ENCODE data around the gene CTAGE15. TPM values are rescaled to one million over a fixed set of nuclear protein-coding genes. Genes with fewer than 3 reads are reported as not detected.
"Not testable (repeated sequence)": the region's sequence is repeated elsewhere in the genome, so short reads cannot be mapped to it uniquely, and the experiment has no call there.

The CTAGE15 gene
- total RNA-seq, 1 experiment from 2014 or later: 0.13 TPM

DNA sequence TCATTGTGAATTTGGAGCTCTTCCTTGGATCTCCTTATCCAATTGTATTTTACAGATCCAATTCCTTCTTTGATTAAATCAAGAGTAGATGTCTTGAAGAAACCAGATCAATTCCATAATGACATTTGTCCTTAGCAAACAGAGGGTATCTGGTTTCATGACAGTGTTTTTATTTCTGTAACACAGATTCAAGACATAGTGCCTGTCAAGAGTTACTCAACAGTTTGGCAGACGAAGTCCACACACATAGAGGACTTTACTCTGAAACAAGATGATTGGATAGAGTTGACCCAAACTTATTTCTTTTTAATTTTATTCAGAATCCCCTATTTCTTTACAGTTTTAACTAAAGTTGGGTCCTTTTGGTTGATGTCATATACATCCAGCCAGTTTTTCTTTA is 34.5 kb downstream of the CTAGE15 start:
- not testable (repeated sequence) for H3K27me3 ChIP-seq (replicated peaks); H3K4me1 ChIP-seq (replicated peaks); DNase-seq (ENCODE audit: low read depth in 1 of 2, low spot score in 2 of 2); H3K4me3 ChIP-seq; H3K36me3 ChIP-seq; H3K27ac ChIP-seq; H3K9me3 ChIP-seq (replicated peaks)

DNA sequence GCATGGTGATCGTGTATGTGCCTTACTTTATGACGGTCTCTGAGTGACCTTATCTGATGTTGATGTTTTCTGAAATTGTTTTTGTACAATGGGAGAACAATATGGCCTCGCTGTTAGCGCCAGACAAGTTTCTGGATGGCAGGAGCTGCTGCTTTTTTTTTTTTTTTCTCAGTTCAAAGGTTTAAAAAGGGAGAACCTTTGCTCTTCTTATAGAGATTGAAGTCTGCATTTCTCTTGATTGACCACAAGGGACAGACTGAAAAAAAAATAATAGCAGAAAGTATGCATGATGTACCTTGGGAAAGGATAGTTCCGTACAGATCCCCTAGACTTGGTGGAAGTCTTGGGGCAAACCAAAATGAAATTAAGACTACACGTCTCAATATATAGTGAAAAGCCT is 43.9 kb downstream of the CTAGE15 start:
- H3K4me1 ChIP-seq (replicated peaks); DNase-seq (ENCODE audit: low read depth in 1 of 2, low spot score in 2 of 2); H3K9me3 ChIP-seq (replicated peaks); H3K27ac ChIP-seq; H3K4me3 ChIP-seq; H3K36me3 ChIP-seq; H3K27me3 ChIP-seq (replicated peaks): not testable (repeated sequence)

GRCh38 chr7:143617204-143617603 is 45.6 kb downstream of the CTAGE15 start:
- not testable (repeated sequence) for H3K27ac ChIP-seq; H3K4me3 ChIP-seq; DNase-seq (ENCODE audit: low read depth in 1 of 2, low spot score in 2 of 2); H3K36me3 ChIP-seq; H3K4me1 ChIP-seq (replicated peaks); H3K27me3 ChIP-seq (replicated peaks); H3K9me3 ChIP-seq (replicated peaks)

DNA sequence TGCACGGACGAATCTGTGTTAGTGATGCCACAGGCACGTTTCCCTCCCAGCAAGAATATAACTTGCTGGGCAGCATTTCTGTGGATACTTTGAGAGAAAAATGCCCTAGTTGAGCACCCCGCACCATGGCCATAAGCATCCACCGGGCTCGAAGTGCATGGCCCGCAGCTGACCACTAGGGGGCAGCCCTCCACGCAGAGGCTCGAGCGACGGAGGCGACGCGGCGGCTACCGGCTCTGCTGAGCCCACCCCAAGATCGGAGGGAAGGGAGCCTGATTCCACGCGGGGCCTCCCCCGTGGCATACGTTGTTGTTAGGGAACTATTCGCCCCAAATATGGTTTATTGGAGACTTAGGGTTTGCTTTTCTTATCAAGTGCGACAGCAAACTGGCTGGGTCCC is 48.5 kb downstream of the CTAGE15 start:
- H3K4me3 ChIP-seq; H3K36me3 ChIP-seq; H3K4me1 ChIP-seq (replicated peaks); H3K27ac ChIP-seq; H3K27me3 ChIP-seq (replicated peaks); H3K9me3 ChIP-seq (replicated peaks): not testable (repeated sequence)
- DNase-seq (ENCODE audit: low read depth in 1 of 2, low spot score in 2 of 2): peak in 1 of 2 experiments; percentile 71

DNA sequence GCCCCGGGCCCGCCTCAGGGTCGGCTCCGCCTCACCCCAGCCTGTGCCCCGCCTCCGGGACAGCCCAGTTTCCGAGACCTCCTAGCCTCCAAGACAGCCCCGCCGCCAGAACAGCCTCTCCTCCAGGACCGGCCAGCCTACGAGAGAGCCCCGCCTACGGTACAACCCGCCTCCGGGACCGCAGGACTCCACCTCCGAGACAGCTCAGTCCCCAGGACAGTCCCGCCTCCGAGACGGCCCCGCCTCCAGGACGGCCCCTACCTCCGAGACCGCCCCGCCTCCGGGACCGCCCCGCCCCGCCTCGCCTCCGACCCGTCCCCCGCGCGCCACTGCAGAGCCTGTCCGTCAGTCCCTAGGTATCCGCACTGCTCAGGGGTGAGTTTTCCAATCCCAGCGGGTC is 49.0 kb downstream of the CTAGE15 start, which contains the start of gene TCAF2:
TSS of gene TCAF2 (plus strand) at position 329 of the 400 bp plus-strand sequence.
- peak in 1 of 2 experiments; percentile 87 for DNase-seq (ENCODE audit: low read depth in 1 of 2, low spot score in 2 of 2)
- H3K9me3 ChIP-seq (replicated peaks); H3K27ac ChIP-seq; H3K27me3 ChIP-seq (replicated peaks); H3K4me1 ChIP-seq (replicated peaks); H3K4me3 ChIP-seq; H3K36me3 ChIP-seq: not testable (repeated sequence)

- H3K4me1 ChIP-seq (replicated peaks); H3K9me3 ChIP-seq (replicated peaks); DNase-seq (ENCODE audit: low read depth in 1 of 2, low spot score in 2 of 2); H3K4me3 ChIP-seq; H3K27me3 ChIP-seq (replicated peaks); H3K27ac ChIP-seq; H3K36me3 ChIP-seq: not testable (repeated sequence)
These were observed 49.6 kb downstream of the CTAGE15 start for GRCh38 chr7:143621175-143621574.

- not testable (repeated sequence) for H3K36me3 ChIP-seq; H3K4me3 ChIP-seq; H3K27me3 ChIP-seq (replicated peaks); H3K27ac ChIP-seq; H3K9me3 ChIP-seq (replicated peaks); H3K4me1 ChIP-seq (replicated peaks); DNase-seq (ENCODE audit: low read depth in 1 of 2, low spot score in 2 of 2)
These were observed 50.5 kb downstream of the CTAGE15 start for GRCh38 chr7:143622130-143622529.

Other genes with a start within 250 kb of the CTAGE15 start
- gene FAM131B, start 209.1 kb upstream of the CTAGE15 start, total RNA-seq (2014; rRNA removed; shearing (Covaris generic)): 0.16 and 0.41 TPM in 2 replicates
- 68.7 and 86.5 TPM in 2 replicates for gene ZYX, start 190.5 kb upstream of the CTAGE15 start, total RNA-seq (2014; rRNA removed; shearing (Covaris generic))
- not detected in 2 replicates for gene EPHA1, start 162.9 kb upstream of the CTAGE15 start, total RNA-seq (2014; rRNA removed; shearing (Covaris generic))
- gene TAS2R60, start 128.3 kb upstream of the CTAGE15 start, total RNA-seq (2014; rRNA removed; shearing (Covaris generic)): not detected in 2 replicates
- gene TAS2R41, start 93.9 kb upstream of the CTAGE15 start, total RNA-seq (2014; rRNA removed; shearing (Covaris generic)): not detected in 2 replicates
- gene TCAF2, start 49.2 kb downstream of the CTAGE15 start, total RNA-seq (2014; rRNA removed; shearing (Covaris generic)): 1.2 and 2.2 TPM in 2 replicates
- not detected in 2 replicates for gene CTAGE6, start 185.9 kb downstream of the CTAGE15 start, total RNA-seq (2014; rRNA removed; shearing (Covaris generic))